K562 (cell line): ENCODE results near the gene PLCB4. TPM values are rescaled to one million over a fixed set of nuclear protein-coding genes. Genes with fewer than 3 reads are reported as not detected.

Source experiments
- ATAC-seq: fragments of 200-7000 bp; cut with Tn5 transposase; 3 replicates; pipeline ENCODE4 v1.9.1; 2020; ENCODE audit warnings: moderate library complexity
- BruUV-seq: library from RNA; stranded (reverse); fragments of 400-500 nt; replicated peaks from 2 replicates; lab custom pipeline; 2021; lab: Mats Ljungman, UMichigan
- CTCF ChIA-PET: fragments of 300-600 bp; formaldehyde crosslinking; extraction: SDS; loops from one replicate; lab custom pipeline; 2021; ENCODE audit warnings: low intra/inter-chr PET ratio; lab: Yijun Ruan, JAX
- POLR2A ChIA-PET: fragments of 300-600, 350-650 bp; sonication (Branson Sonifier 250); formaldehyde crosslinking; extraction: SDS; loops from one replicate; lab custom pipeline; 2021; ENCODE audit warnings: antibody characterized with exemption, inconsistent platforms; lab: Yijun Ruan, JAX
- DNase-seq, 4 experiments: peaks; one replicate each; pipeline versions ENCODE4 v3.0.0 to v3.0.0-alpha.2; 2011 to 2018; ENCODE audit warnings: low spot score in 3 of 4, mixed read lengths in 3 of 4; ENCODE audit errors: extremely low read depth in 1 of 4
- FAIRE-seq: peaks from 2 replicates; lab custom pipeline; 2011; peaks lifted over from hg19 to GRCh38; lab: Jason Lieb, UNC
- H2AFZ ChIP-seq: 2 replicates; pipeline ENCODE4 v1.6.0; 2011; ENCODE audit warnings: low read depth, low read length, control low read depth, inconsistent platforms
- H3K27ac ChIP-seq: fragments of 200-600 bp; 3 replicates; pipeline ENCODE4 v1.8.0; 2011; ENCODE audit warnings: low read depth, mild to moderate bottlenecking, control low read depth, inconsistent platforms, low read length, moderate library complexity, mixed read lengths; ENCODE audit errors: extremely low read depth
- H3K27me3 ChIP-seq, 2 experiments: fragments of 300-600 bp in 1 of 2; 2 replicates in 1 of 2; 3 replicates in 1 of 2; pipeline versions ENCODE4 v1.6.0 to v1.8.0; 2011; ENCODE audit warnings: inconsistent platforms in 2 of 2, low read length in 2 of 2, mild to moderate bottlenecking in 1 of 2, mixed read lengths in 1 of 2, moderate library complexity in 1 of 2; ENCODE audit not compliant: control insufficient read depth in 2 of 2, insufficient read depth in 2 of 2
- H3K36me3 ChIP-seq: fragments of 300-600 bp; 3 replicates; pipeline ENCODE4 v1.8.0; 2011; ENCODE audit warnings: mild to moderate bottlenecking, low read length, inconsistent platforms; ENCODE audit not compliant: control insufficient read depth, insufficient read depth
- H3K4me1 ChIP-seq, 2 experiments: fragments of 200-600 bp in 1 of 2; replicated peaks in 1 of 2; 2 replicates in 1 of 2; 3 replicates in 1 of 2; pipeline versions ENCODE4 v1.5.1 to v1.8.0; 2011; ENCODE audit warnings: inconsistent platforms in 2 of 2, low read length in 2 of 2, mild to moderate bottlenecking in 1 of 2, mixed read lengths in 1 of 2, moderate library complexity in 1 of 2; ENCODE audit not compliant: control insufficient read depth in 2 of 2, insufficient read depth in 2 of 2
- H3K4me2 ChIP-seq: 2 replicates; pipeline ENCODE4 v1.6.1; 2011; ENCODE audit warnings: low read length, control low read depth, inconsistent platforms, mixed read lengths; ENCODE audit not compliant: insufficient read depth
- H3K4me3 ChIP-seq: fragments of 200-600 bp; sonication (generic), shearing (Covaris generic); 2 replicates; pipeline ENCODE4 v1.5.1; 2016; ENCODE audit warnings: control low read depth, inconsistent platforms
- H3K79me2 ChIP-seq: fragments of 200-600 bp; 3 replicates; pipeline ENCODE4 v1.8.0; 2011; ENCODE audit warnings: low read length, inconsistent platforms; ENCODE audit not compliant: control insufficient read depth, insufficient read depth
- H3K9ac ChIP-seq, 2 experiments: 2 replicates each; pipeline versions ENCODE4 v1.6.0 to v1.6.1; 2011; ENCODE audit warnings: low read depth in 2 of 2, low read length in 2 of 2, control low read depth in 1 of 2, inconsistent platforms in 1 of 2, mild to moderate bottlenecking in 1 of 2, mixed read lengths in 1 of 2; ENCODE audit not compliant: insufficient read depth in 1 of 2
- H3K9me1 ChIP-seq: one replicate; pipeline ENCODE4 v1.6.0; 2011; ENCODE audit warnings: inconsistent platforms, mild to moderate bottlenecking, low read length, moderate library complexity; ENCODE audit not compliant: control insufficient read depth, insufficient read depth
- H3K9me3 ChIP-seq: replicated peaks from 2 replicates; pipeline ENCODE4 v1.5.1; 2011; ENCODE audit warnings: low read depth, low read length, inconsistent platforms; ENCODE audit not compliant: control insufficient read depth, insufficient read depth
- H4K20me1 ChIP-seq: replicated peaks from 2 replicates; pipeline ENCODE4 v1.6.1; 2011; ENCODE audit warnings: low read length, inconsistent platforms, mixed read lengths; ENCODE audit not compliant: control insufficient read depth, insufficient read depth
- ARID3B ChIP-seq: fragments of 250-450 bp; sonication (Bioruptor Pico); IDR thresholded peaks from 2 replicates; pipeline ENCODE4 v1.4.0; 2020; ENCODE audit warnings: borderline replicate concordance
- COPS2 ChIP-seq: fragments of 450-650 bp; conservative IDR thresholded peaks from 2 replicates; pipeline ENCODE4 v1.6.1; 2016; ENCODE audit warnings: mild to moderate bottlenecking, moderate library complexity
- ELK1 ChIP-seq: sonication (generic); formaldehyde crosslinking; IDR thresholded peaks from 2 replicates; pipeline ENCODE4 v1.8.1; 2022; ENCODE audit warnings: missing genetic modification reagents
- EP300 ChIP-seq: IDR thresholded peaks from 2 replicates; pipeline ENCODE4 v1.6.1; 2012; ENCODE audit warnings: low read length, improper control_type of control experiment
- FOXK2 ChIP-seq, 2 experiments: fragments of 450-650 bp; IDR thresholded peaks in 1 of 2; conservative IDR thresholded peaks in 1 of 2; 2 replicates each; pipeline ENCODE4 v1.6.1; 2016; ENCODE audit warnings: low read depth in 2 of 2, mild to moderate bottlenecking in 1 of 2
- GABPB2 ChIP-seq: fragments of 250-450 bp; sonication (Bioruptor Pico); conservative IDR thresholded peaks from 2 replicates; pipeline ENCODE4 v1.5.1; 2021; ENCODE audit warnings: mild to moderate bottlenecking
- HOXB6 ChIP-seq: fragments of 250-450 bp; sonication (Bioruptor Pico); IDR thresholded peaks from 2 replicates; pipeline ENCODE4 v1.5.1; 2022; ENCODE audit warnings: mild to moderate bottlenecking, borderline replicate concordance
- NFRKB ChIP-seq: fragments of 450-650 bp; IDR thresholded peaks from 2 replicates; pipeline ENCODE4 v1.6.1; 2016; ENCODE audit warnings: low read depth
- RBFOX2 ChIP-seq: fragments of 200-400 bp; formaldehyde crosslinking; IDR thresholded peaks from 2 replicates; pipeline ENCODE4 v1.6.1; 2017; ENCODE audit warnings: low read depth, mild to moderate bottlenecking, low read length, moderate library complexity
- RFX5 ChIP-seq: IDR thresholded peaks from 2 replicates; pipeline ENCODE4 v1.6.1; 2011; ENCODE audit warnings: low read depth, mild to moderate bottlenecking, improper control_type of control experiment, low read length
- SMAD1 ChIP-seq: fragments of 150-350 bp; IDR thresholded peaks from 2 replicates; pipeline ENCODE4 v1.6.1; 2014; ENCODE audit warnings: low read length, low read depth; ENCODE audit not compliant: partially characterized antibody
- STAT5B ChIP-seq: fragments of 250-450 bp; sonication (Bioruptor Pico); IDR thresholded peaks from 2 replicates; pipeline ENCODE4 v1.8.0; 2021; ENCODE audit warnings: mild to moderate bottlenecking, inconsistent platforms
- TEAD4 ChIP-seq, 2 experiments: sonication (generic) in 1 of 2; formaldehyde crosslinking in 1 of 2; IDR thresholded peaks; 2 replicates each; pipeline versions ENCODE4 v1.6.1 to v1.8.0; 2012 to 2022; ENCODE audit warnings: borderline replicate concordance in 1 of 2, inconsistent platforms in 1 of 2, low read length in 1 of 2, mild to moderate bottlenecking in 1 of 2, missing genetic modification reagents in 1 of 2
- TGIF2 ChIP-seq: sonication (generic); formaldehyde crosslinking; IDR thresholded peaks from 2 replicates; pipeline ENCODE4 v1.8.1; 2022; ENCODE audit warnings: mild to moderate bottlenecking, missing genetic modification reagents, moderate library complexity
- ZNF41 ChIP-seq: fragments of 250-450 bp; sonication (Bioruptor Pico); conservative IDR thresholded peaks from 2 replicates; pipeline ENCODE4 v1.4.0; 2020; ENCODE audit warnings: mild to moderate bottlenecking
- ZNF436 ChIP-seq: fragments of 250-450, 450-650 bp; sonication (Bioruptor Pico); formaldehyde crosslinking; IDR thresholded peaks from 2 replicates; pipeline ENCODE4 v1.7.0; 2020; ENCODE audit warnings: mild to moderate bottlenecking
- ZNF740 ChIP-seq, 3 experiments: fragments of 200-800 bp in 1 of 3; sonication (Bioruptor generic) in 1 of 3; sonication (generic) in 1 of 3; formaldehyde crosslinking in 1 of 3; IDR thresholded peaks; 2 replicates each; pipeline versions ENCODE4 v1.6.1 to v1.8.0; 2016 to 2022; ENCODE audit warnings: mild to moderate bottlenecking in 2 of 3, missing compliant biosample characterization in 2 of 3, missing genetic modification characterization in 2 of 3, missing genetic modification reagents in 1 of 3
- WGBS: fragments of 100-300 bp; shearing (Covaris generic); methylation state at CpG from one replicate; pipeline ENCODE4 v1.1.6; 2016; ENCODE audit warnings: low coverage, mixed read lengths; ENCODE audit not compliant: insufficient coverage; ENCODE audit errors: missing lambda C conversion rate; 5-methylcytosine and 5-hydroxymethylcytosine counted together
- in situ Hi-C: fragments of 300-500 bp; cut with MboI; formaldehyde crosslinking; loops from 4 replicates; pipeline ENCODE4 v1.15.0; 2018; ENCODE audit warnings: inconsistent platforms, mixed read lengths
- intact Hi-C: fragments of 100-400 bp; cut with micrococcal nuclease; formaldehyde crosslinking; loops from 2 replicates; pipeline ENCODE4 v1.14.2; 2022
- polyA plus RNA-seq, 8 experiments: library from polyadenylated mRNA; depleted of rRNA in 4 of 8; stranded (reverse) in 5 of 8; unstranded in 3 of 8; fragments of >200 nt; fragmentation: Nextera tagmentation in 2 of 8; fragmentation: Illumina TruSeq in 1 of 8; extraction: Ambion mirVana in 2 of 8; extraction: Trizol in 1 of 8; gene quantifications; 2 replicates each; pipeline versions ENCODE4 v1.2.1 to v1.2.3, GENCODE V29; 2011 to 2014; ENCODE audit warnings: inconsistent platforms in 1 of 8, missing spikeins in 1 of 8
- total RNA-seq, 7 experiments: library from RNA; depleted of rRNA in 6 of 7; stranded (reverse); fragments of >200 nt in 6 of 7; fragmentation: Illumina TruSeq in 2 of 7; extraction: Trizol in 2 of 7; gene quantifications; 2 replicates each; pipeline versions ENCODE4 v1.2.1 to v1.2.3, GENCODE V29; 2011 to 2021; ENCODE audit warnings: low replicate concordance in 1 of 7

The PLCB4 gene
- total and polyA plus RNA-seq, 9 of the 15 experiments (the other 6 are each of a cell fraction or from before 2014, with no cell fraction given) = 0.20 to 2.9 (median 0.52) TPM

- no peak for ATAC-seq
- intact Hi-C loops = loop anchor here (10.0 kb wide), 1 partner anchor 599 kb away; no protein-coding TSS in a partner anchor
- no peak for DNase-seq
- Histone ChIP-seq H3K9ac (no peak overlapping the region), H3K4me1 (no peaks in the 10 kb centered on the region), H3K79me2 (no peaks in the 10 kb centered on the region), H2AFZ (no peak overlapping the region), H3K4me2 (no peak overlapping the region), H3K27ac (no peak overlapping the region), H3K9me3 (no peaks in the 10 kb centered on the region), H3K9me1 (no peaks in the 10 kb centered on the region), H4K20me1 (no peaks in the 10 kb centered on the region), H3K27me3 (no peaks in the 10 kb centered on the region), H3K36me3 (no peaks in the 10 kb centered on the region), H3K4me3 (no peak overlapping the region)
- no peak for FAIRE-seq
- POLR2A ChIA-PET = no interaction called here
- CTCF ChIA-PET = no interaction called here
- BruUV-seq = no TSS peak
- 5% methylated on average over 2 of the region's 2 CpGs for WGBS
- in situ Hi-C loops = no loop called here
- TF ChIP-seq SMAD1 = no peak
- no peak for TF ChIP-seq ZNF740 (CRISPR knock-in tag; IDR thresholded peaks at IDR 0.05)
- no peak for TF ChIP-seq ZNF740 (tag; IDR thresholded peaks at IDR 0.05)
- TF ChIP-seq RBFOX2 = no peak
- no peak for TF ChIP-seq ELK1 (CRISPR knock-in tag)
- TF ChIP-seq TEAD4 (IDR thresholded peaks at IDR 0.05; ENCODE audit: low read length) = no peak
- no peak for TF ChIP-seq TEAD4 (CRISPR knock-in tag; IDR thresholded peaks at IDR 0.05; ENCODE audit: borderline replicate concordance)
- TF ChIP-seq ZNF41 (CRISPR knock-in tag) = no peak
- TF ChIP-seq ARID3B (CRISPR knock-in tag) = no peak
- TF ChIP-seq STAT5B (CRISPR knock-in tag) = no peak
- TF ChIP-seq EP300 = no peak
- TF ChIP-seq GABPB2 (CRISPR knock-in tag) = no peak
- TF ChIP-seq FOXK2 (conservative IDR thresholded peaks at IDR 0.05 in 1 of 2, IDR thresholded peaks at IDR 0.05 in 1 of 2; ENCODE audit: low read depth in 2 of 2) = no peak
- no peak for TF ChIP-seq RFX5
- no peak for TF ChIP-seq NFRKB
- TF ChIP-seq HOXB6 (CRISPR knock-in tag) = no peak
- TF ChIP-seq ZNF436 (CRISPR knock-in tag) = no peak
- no peak for TF ChIP-seq COPS2
- no peak for TF ChIP-seq TGIF2 (CRISPR knock-in tag)
These were observed 284.5 kb downstream of the PLCB4 start for GRCh38 chr20:9353180-9353915.
